Mucosa of rectum (tissue), 2 donors: ENCODE measurements around the gene CRK.
"Not testable (repeated sequence)": the region's sequence is repeated elsewhere in the genome, so short reads cannot be mapped to it uniquely, and the experiment has no call there.

Experiments
- H3K27ac ChIP-seq, 2 donors: one replicate each; pipeline ENCODE4 v1.7.0; 2013; ENCODE audit warnings: inconsistent platforms in 2 of 2, low read depth in 2 of 2, low read length in 2 of 2
- H3K27me3 ChIP-seq, 2 donors: one replicate each; pipeline ENCODE4 v1.7.0; 2013; ENCODE audit warnings: low read length in 2 of 2; ENCODE audit not compliant: control insufficient read depth in 2 of 2, insufficient read depth in 2 of 2
- H3K36me3 ChIP-seq, 2 donors: one replicate each; pipeline ENCODE4 v1.7.0; 2013; ENCODE audit warnings: low read length in 2 of 2; ENCODE audit not compliant: control insufficient read depth in 2 of 2, insufficient read depth in 2 of 2
- H3K4me1 ChIP-seq, 2 donors: one replicate each; pipeline ENCODE4 v1.7.0; 2013; ENCODE audit warnings: low read length in 2 of 2, mild to moderate bottlenecking in 1 of 2; ENCODE audit not compliant: control insufficient read depth in 2 of 2, insufficient read depth in 2 of 2
- H3K4me3 ChIP-seq, 2 donors: one replicate each; pipeline ENCODE4 v1.7.0; 2013; ENCODE audit warnings: low read length in 2 of 2
- H3K9ac ChIP-seq, 2 donors: one replicate each; pipeline ENCODE4 v1.7.0; 2013; ENCODE audit warnings: low read length in 2 of 2, low read depth in 1 of 2, mild to moderate bottlenecking in 1 of 2
- H3K9me3 ChIP-seq, 2 donors: one replicate each; pipeline ENCODE4 v1.7.0; 2013; ENCODE audit warnings: low read length in 2 of 2; ENCODE audit not compliant: control insufficient read depth in 2 of 2
- donor health status: healthy.
- donor health status: Normal muscosa, but diverticular disease.

The CRK gene

DNA sequence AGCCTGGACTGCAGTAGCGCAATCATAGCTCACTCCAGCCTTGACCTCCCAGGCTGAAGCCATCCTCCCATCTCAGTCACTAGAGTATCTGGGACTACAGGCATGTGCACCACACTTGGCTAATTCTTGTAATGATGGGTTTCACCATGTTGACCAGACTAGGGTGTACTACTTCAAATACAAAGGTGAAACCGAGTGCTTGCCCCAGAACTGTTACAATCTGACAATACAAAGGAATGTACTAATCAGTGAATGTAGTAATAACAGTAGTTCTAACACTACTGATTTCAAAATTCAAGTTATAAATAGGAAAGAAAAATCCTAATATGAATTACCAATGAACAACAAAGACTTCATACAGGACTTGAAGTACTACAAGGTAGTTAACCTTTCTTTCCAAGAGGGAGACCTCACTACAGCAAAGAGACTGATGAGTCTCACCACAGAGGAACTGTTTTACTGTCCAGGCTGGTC is 24.4 kb downstream of the CRK start:
- no peak overlapping the region for H3K9ac ChIP-seq
- peaks cover 32 to 44% of the 10 kb centered on the region in 2 donors for H3K36me3 ChIP-seq
- no peak overlapping the region for H3K27ac ChIP-seq
- no peaks in the 10 kb centered on the region for H3K4me1 ChIP-seq
- no peaks in the 10 kb centered on the region for H3K9me3 ChIP-seq
- no peaks in the 10 kb centered on the region for H3K27me3 ChIP-seq
- H3K4me3 ChIP-seq, result no peak overlapping the region

DNA sequence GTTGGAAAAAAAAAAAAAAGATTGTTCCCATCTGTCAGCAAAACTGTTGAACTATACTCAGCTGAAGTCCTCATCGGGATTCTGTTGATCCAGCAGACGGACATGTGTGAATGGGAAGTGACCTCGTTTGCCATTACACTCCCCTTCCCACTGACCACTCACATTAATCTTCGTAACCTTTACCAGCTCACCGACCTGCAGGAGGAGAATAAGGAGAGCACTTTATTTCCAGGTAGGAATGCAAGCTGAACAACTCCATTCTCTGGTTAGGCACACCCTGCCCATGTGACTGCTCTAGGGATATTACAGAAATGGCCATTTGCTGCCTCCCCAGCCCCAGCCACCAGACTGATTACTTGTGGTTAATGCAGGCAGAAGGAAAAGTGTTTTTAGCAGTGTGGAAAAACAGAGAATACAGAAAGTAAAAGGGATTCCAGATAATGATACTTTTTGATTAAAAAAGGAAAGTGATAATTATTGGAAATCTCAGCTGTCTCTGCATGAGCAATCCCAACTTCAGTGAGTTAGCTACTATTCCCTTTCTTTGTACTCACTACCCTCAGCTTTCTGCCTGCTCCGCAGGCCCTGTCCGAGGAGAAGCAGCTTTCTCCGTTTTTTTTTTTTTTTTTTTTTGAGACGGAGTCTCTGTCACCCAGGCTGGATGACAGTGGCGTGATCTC is 32.4 kb downstream of the CRK start:
- Histone ChIP-seq H3K4me1 (no peaks in the 10 kb centered on the region), H3K36me3 (peaks cover 33 to 43% of the 10 kb centered on the region in 2 donors), H3K9me3 (no peaks in the 10 kb centered on the region), H3K9ac (no peak overlapping the region), H3K4me3 (no peak overlapping the region), H3K27ac (no peak overlapping the region), H3K27me3 (no peaks in the 10 kb centered on the region)

DNA sequence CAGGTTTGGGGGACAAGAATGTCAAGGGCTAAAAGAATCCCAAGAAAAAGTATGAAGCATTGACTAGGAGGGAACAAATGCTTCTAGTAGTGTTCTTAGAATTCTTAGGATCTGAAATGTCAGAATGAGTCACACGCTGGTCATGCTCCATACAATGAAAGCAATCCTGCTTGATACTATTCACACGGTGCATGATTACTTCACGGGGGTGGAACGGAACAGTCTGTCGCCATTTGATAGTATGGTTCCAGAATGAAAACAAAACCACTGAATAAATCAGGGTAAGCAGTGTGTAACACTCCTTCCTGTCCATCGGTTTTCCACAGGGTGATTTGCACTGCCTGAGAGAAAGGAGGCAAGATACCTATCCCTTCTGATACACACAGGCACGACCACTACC is 33.1 kb downstream of the CRK start:
- Histone ChIP-seq H3K36me3 (peaks cover 33 to 44% of the 10 kb centered on the region in 2 donors), H3K4me3 (no peak overlapping the region), H3K4me1 (no peaks in the 10 kb centered on the region), H3K27ac (no peak overlapping the region), H3K9ac (no peak overlapping the region), H3K9me3 (no peaks in the 10 kb centered on the region), H3K27me3 (no peaks in the 10 kb centered on the region)

DNA sequence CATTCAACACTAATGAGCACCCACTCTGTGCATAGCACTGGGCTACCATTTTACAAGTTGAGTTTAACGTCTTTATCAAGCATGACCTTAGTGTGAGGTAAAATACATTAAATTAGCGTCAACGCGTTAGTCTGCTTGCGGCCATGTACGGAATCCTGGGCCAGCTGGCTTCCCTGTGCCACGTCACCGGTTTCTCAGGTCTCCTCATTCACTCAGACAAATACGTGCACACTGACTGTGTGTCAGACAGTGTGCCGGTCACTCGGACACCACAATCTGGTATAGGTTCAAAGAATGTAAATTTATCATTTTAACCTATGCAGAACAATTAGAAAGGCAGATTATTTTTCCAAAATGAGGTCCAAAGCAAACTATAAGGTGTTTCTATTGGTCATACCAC is 34.6 kb downstream of the CRK start:
- H3K36me3 ChIP-seq, result peaks cover 33 to 46% of the 10 kb centered on the region in 2 donors
- no peak overlapping the region for H3K27ac ChIP-seq
- H3K9ac ChIP-seq, result no peak overlapping the region
- no peaks in the 10 kb centered on the region for H3K27me3 ChIP-seq
- H3K4me3 ChIP-seq, result no peak overlapping the region
- no peaks in the 10 kb centered on the region for H3K4me1 ChIP-seq
- no peaks in the 10 kb centered on the region for H3K9me3 ChIP-seq

DNA sequence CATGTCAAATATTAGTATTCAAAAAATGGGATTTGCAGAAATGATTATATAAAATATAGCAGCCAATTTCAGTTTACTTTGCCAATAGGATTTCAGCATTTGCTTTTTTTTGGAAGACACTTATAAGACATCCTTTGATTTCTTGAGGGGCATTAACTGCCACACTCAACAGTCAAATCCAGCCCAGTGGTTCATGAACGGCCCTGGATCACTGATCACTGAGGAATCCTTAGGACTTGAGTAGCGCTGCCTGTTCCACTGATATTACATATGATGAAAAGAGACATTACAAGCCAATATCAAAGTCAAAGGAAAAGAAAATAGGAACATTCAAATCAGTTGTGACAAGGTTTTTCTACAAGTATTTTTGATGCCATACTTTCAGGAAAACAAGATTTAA is 35.1 kb downstream of the CRK start:
- Histone ChIP-seq H3K27ac (no peak overlapping the region), H3K9ac (no peak overlapping the region), H3K4me1 (no peaks in the 10 kb centered on the region), H3K9me3 (no peaks in the 10 kb centered on the region), H3K4me3 (no peak overlapping the region), H3K36me3 (peaks cover 30 to 42% of the 10 kb centered on the region in 2 donors), H3K27me3 (no peaks in the 10 kb centered on the region)

DNA sequence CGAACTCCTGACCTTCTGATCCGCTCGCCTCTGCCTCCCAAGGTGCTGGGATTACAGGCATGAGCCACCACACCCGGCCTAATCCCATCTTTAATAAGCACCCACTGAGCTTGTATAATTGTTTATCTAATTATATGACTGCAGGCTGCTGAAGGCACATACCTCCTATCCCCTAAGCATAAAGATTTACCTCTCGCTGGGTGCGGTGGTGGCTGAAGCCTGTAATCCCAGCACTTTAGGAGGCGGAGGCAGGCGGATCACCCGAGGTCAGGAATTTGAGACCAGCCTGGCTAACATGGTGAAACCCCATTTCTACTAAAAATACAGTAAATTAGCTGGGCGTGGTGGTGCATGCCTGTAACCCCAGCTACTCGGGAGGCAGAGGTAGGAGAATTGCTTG is 35.9 kb downstream of the CRK start:
- Histone ChIP-seq H3K9me3 (no peaks in the 10 kb centered on the region), H3K36me3 (peaks cover 22 to 36% of the 10 kb centered on the region in 2 donors), H3K9ac (no peak overlapping the region), H3K27me3 (no peaks in the 10 kb centered on the region), H3K27ac (no peak overlapping the region), H3K4me1 (no peaks in the 10 kb centered on the region), H3K4me3 (no peak overlapping the region)

DNA sequence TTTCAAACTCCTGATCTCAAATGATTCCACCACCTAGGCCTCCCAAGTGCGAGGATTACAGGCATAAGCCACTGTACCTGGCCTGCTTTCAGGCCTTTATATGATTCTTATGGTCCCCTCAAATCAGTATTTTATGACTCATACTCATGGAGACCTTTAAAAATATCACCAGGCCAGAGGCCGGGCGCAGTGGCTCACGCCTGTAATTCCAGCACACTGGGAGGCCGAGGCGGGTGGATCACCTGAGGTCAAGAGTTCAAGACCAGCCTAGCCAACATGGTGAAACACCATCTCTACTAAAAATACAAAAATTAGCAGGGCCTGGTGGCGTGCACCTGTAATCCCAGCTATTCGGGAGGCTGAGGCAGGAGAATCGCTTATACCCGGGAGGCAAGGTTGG is 37.6 kb downstream of the CRK start:
- not testable (repeated sequence) for H3K9ac ChIP-seq, H3K4me3 ChIP-seq, H3K27me3 ChIP-seq, H3K9me3 ChIP-seq, H3K4me1 ChIP-seq, H3K27ac ChIP-seq
- peaks cover 21 to 27% of the 10 kb centered on the region in 2 donors for H3K36me3 ChIP-seq

DNA sequence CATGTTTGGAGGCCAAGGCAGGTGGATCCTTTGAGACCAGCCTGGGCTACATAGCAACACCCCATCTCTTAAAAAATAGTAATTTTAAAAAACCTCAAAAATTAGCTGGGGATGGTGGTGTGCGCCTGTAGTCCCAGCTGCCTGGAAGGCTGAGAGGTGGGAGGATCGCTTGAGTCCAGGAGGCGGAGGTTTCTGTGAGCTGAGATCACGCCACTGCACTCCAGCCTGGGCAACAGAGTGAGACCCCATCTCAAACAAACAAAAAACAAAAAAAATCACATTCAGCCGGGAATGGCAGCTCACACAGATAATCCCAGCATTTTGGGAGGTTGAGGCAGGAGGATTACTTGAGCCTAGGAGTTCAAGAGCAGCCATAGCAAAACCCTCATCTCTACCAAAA is 39.6 kb downstream of the CRK start:
- Histone ChIP-seq H3K27me3 (no peaks in the 10 kb centered on the region), H3K9me3 (no peaks in the 10 kb centered on the region), H3K9ac (no peak overlapping the region), H3K4me1 (peaks cover 0 to 4% of the 10 kb centered on the region in 2 donors), H3K27ac (no peak overlapping the region), H3K4me3 (no peak overlapping the region), H3K36me3 (peaks cover 4 to 12% of the 10 kb centered on the region in 2 donors)

DNA sequence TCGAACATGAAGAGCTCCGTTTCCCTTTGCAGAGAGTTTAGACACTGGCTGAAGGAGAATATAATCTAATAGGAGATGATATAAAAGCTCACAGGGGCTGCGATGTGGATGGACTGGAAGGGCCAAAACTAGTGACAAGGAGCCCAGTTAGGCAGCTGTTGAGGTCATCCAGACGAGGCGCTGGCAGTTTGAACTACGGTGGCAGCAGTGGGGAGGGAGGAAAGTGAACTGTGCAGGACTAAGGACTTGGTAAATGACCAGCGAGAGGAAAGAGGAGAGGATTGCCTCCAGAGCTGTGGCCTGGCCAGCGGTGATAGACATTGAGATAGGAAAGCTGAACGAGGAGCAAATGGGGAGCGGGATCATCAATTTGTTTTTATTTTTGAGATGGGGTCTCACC is 41.4 kb downstream of the CRK start:
- Histone ChIP-seq H3K27me3 (no peaks in the 10 kb centered on the region), H3K4me1 (peaks cover 0 to 4% of the 10 kb centered on the region in 2 donors), H3K4me3 (no peak overlapping the region), H3K9me3 (no peaks in the 10 kb centered on the region), H3K27ac (no peak overlapping the region), H3K36me3 (peaks cover 0 to 3% of the 10 kb centered on the region in 2 donors), H3K9ac (no peak overlapping the region)

DNA sequence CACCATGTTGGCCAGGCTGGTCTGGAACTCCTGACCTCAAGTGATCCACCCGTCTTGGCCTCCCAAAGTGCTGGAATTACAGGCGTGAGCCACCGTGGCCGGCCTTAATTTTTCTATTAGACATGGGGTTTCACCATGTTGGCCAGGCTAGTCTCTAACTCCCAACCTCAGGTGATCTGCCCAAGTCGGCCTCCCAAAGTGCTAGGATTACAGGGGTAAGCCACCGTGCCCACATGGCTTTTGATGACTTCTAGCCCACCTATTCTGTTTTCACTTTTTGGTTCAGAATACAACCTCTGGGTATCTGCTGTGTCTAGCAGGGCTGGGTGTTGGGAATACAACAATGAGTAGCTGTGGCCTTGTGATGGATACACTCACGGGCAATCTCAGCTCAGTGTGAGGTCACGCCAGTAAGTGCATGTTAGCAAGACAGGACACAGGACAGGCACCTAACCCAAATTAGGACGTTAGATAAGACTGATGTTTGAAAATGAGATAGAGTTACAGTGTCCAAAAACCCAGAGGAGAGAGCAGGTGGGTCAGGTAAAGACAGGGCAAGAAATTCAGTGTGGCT is 41.9 kb downstream of the CRK start:
- no peak overlapping the region for H3K4me3 ChIP-seq
- no peak overlapping the region for H3K9ac ChIP-seq
- peaks cover 0 to 4% of the 10 kb centered on the region in 2 donors for H3K4me1 ChIP-seq
- H3K27ac ChIP-seq, result no peak overlapping the region
- no peaks in the 10 kb centered on the region for H3K9me3 ChIP-seq
- no peaks in the 10 kb centered on the region for H3K27me3 ChIP-seq
- H3K36me3 ChIP-seq, result peaks cover 0 to 3% of the 10 kb centered on the region in 2 donors
